H1 (cell line): ENCODE data around the gene RPL19. TPM values are rescaled to one million over a fixed set of nuclear protein-coding genes. Genes with fewer than 3 reads are reported as not detected.

ENCODE experiments used
- ASH2L ChIP-seq: fragments of 200-600, 300-600 bp; sonication (generic); IDR thresholded peaks from one replicate; pipeline ENCODE4 v1.7.1; 2017; ENCODE audit warnings: low read length
- CHD7 ChIP-seq: fragments of 300-600 bp; sonication (generic); IDR thresholded peaks from 2 replicates; pipeline ENCODE4 v1.7.1; 2012; ENCODE audit warnings: low read length, moderate library complexity, mild to moderate bottlenecking, inconsistent platforms; ENCODE audit not compliant: insufficient replicate concordance
- EZH2 ChIP-seq: fragments of 200-600 bp; sonication (generic); IDR thresholded peaks from 2 replicates; pipeline ENCODE4 v1.7.1; 2012; ENCODE audit warnings: low read depth, mild to moderate bottlenecking, moderate library complexity, low read length, inconsistent platforms; ENCODE audit not compliant: severe bottlenecking
- KDM4A ChIP-seq: IDR thresholded peaks from one replicate; pipeline ENCODE4 v1.7.1; 2012; ENCODE audit warnings: low read depth, mild to moderate bottlenecking, moderate library complexity, low read length, inconsistent platforms; ENCODE audit not compliant: severe bottlenecking
- RFX5 ChIP-seq: IDR thresholded peaks from 2 replicates; pipeline ENCODE4 v1.6.1; 2011; ENCODE audit warnings: low read depth, low read length, improper control_type of control experiment, borderline replicate concordance
- RNF2 ChIP-seq: fragments of 200-900, 300-1000 bp; sonication (generic); IDR thresholded peaks from 2 replicates; pipeline ENCODE4 v1.7.1; 2016; ENCODE audit warnings: borderline replicate concordance, low read depth, mild to moderate bottlenecking, antibody characterized with exemption, low read length; ENCODE audit not compliant: poor library complexity, severe bottlenecking; ENCODE audit errors: missing control alignments
- SIN3A ChIP-seq, 2 experiments: IDR thresholded peaks in 1 of 2; conservative IDR thresholded peaks in 1 of 2; 2 replicates each; pipeline ENCODE4 v1.6.1; 2011 to 2012; ENCODE audit warnings: low read length in 2 of 2, improper control_type of control experiment in 1 of 2, low read depth in 1 of 2, mild to moderate bottlenecking in 1 of 2
- polyA plus RNA-seq, 7 experiments: library from polyadenylated mRNA; depleted of rRNA in 3 of 7; stranded (reverse) in 5 of 7; unstranded in 2 of 7; fragments of >200 nt in 5 of 7; fragments of 200-250 nt in 2 of 7; gene quantifications; 1 replicate in 5 of 7; 2 replicates in 1 of 7; 4 replicates in 1 of 7; pipeline versions ENCODE4 v1.2.1 to v1.2.3, GENCODE V29; 2011 to 2013; ENCODE audit warnings: missing spikeins in 2 of 7, mixed read lengths in 2 of 7
- total RNA-seq: library from RNA; stranded (reverse); fragmentation: NEBNext Ultra II Directional; extraction: Animal tissue kit (Norgen Biotek cat#: 25700); gene quantifications from 2 replicates; pipeline ENCODE4 v1.2.1, GENCODE V29; 2021

RPL19 gene
- total and polyA plus RNA-seq, 2 of the 8 experiments (the other 6 are each of a cell fraction or from before 2014, with no cell fraction given) = 2,108 to 2,182 TPM

- TF ChIP-seq CHD7 (no peak), RNF2 (no peak), KDM4A (peak; percentile 27), ASH2L (peak; percentile 69), SIN3A (conservative IDR thresholded peaks at IDR 0.05 in 1 of 2, IDR thresholded peaks at IDR 0.05 in 1 of 2; ENCODE audit: low read depth in 1 of 2, low read length in 2 of 2) (no peak), EZH2 (no peak), RFX5 (no peak)
Measured at GRCh38 chr17:39223907-39224777, 24.1 kb downstream of the RPL19 start (continued).
